Measurements from ENCODE around the gene TWSG1.
"Not testable (repeated sequence)": the region's sequence is repeated elsewhere in the genome, so short reads cannot be mapped to it uniquely, and the experiment has no call there.

The TWSG1 gene

GRCh38 chr18:9428862-9429661 lies 94.5 kb downstream of the TWSG1 start:
- DNase-seq = no peak

DNA sequence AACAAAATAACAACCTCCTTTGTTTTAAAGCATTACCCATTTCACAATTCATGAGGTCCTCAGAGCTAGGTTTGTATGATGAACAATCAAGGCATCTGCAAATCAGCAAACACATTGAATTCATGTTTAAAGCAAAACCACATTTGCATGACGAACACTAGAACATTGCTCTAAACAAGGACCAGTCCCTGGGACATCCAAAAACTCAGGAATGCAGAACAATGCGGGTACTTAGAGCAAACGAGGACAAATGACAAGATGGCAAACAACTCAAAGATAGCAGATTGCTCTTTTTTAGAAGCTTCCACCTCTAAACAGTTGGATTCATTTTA lies 95.1 kb downstream of the TWSG1 start:
- DNase-seq = no peak

GRCh38 chr18:9430315-9430714 lies 95.7 kb downstream of the TWSG1 start:
- not testable (repeated sequence) for DNase-seq

DNA sequence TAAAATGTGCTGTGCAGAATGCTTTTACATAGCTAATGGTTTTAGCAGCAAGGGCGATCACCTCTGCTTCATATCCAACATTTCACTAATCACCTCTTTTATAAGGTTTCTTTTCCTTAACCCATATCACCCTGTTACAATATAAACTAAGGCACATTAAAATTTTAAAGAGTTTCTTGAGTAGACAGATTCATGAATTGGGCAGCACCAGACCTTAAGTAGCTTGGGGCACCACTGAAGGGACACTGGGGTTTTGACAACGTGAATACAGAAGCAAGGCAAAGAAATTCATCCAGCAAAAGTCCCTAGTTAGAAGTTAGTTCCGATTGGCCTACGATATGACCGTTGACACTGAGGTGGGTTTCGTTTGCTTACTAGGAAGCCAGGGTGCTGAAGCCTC lies 96.7 kb downstream of the TWSG1 start:
- no peak for DNase-seq

DNA sequence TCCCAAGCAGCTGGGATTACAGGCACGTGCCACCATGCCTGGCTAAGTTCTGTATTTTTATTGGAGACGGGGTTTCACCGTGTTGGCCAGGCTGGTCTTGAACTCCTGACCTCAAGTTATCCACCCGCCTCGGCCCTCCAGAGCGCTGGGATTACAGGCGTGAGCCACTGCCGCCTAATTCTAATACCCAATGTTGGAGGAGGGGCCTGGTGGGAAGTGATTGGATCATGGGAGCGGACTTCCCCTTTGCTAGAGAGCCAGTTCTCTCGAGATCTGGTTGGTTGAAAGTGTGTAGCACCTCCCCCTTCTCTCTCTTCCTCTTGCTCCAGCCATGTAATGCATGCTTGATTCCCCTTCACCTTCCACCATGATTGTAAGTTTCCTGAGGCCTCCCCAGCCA lies 98.5 kb downstream of the TWSG1 start:
- not testable (repeated sequence) for DNase-seq

GRCh38 chr18:9433671-9434121 lies 99.1 kb downstream of the TWSG1 start:
- no peak for DNase-seq

GRCh38 chr18:9434122-9434701 lies 99.6 kb downstream of the TWSG1 start:
- no peak for DNase-seq

GRCh38 chr18:9435041-9435440 lies 100.5 kb downstream of the TWSG1 start:
- DNase-seq = no peak

DNA sequence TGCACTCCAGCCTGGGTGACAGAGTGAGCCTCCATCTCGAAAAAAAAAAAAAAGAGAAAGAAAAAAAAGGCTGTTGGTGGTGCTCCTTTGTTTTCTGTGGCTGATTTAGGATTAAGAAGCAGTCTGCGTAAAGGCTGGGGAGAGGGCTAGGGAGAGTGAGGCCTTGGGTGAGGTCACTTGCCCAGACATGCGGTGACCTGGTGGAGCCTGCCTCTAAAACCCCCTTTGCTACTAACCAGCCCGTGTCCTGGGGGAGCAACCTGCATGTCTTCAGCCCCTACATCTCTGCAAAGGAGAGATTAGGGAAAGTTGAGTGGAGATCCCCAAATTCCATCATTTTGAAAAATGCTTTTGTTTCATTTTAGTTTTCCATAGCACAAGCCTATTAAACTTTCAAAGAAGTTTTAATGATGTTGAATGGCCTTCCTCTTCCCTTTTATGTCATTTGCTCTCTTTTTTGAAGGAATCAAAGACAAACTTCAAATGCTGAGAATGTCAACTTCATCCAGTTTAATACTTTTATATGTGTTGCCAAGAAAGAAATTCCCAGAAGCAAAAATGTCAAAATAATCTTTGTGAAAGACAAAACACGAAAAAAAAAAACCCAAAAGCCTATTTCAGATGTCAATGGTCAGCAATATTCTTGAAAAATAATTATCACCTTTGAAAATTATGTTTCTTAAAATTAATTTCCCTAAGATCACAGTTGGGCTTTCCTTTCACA lies 101.8 kb downstream of the TWSG1 start:
- DNase-seq = no peak

DNA sequence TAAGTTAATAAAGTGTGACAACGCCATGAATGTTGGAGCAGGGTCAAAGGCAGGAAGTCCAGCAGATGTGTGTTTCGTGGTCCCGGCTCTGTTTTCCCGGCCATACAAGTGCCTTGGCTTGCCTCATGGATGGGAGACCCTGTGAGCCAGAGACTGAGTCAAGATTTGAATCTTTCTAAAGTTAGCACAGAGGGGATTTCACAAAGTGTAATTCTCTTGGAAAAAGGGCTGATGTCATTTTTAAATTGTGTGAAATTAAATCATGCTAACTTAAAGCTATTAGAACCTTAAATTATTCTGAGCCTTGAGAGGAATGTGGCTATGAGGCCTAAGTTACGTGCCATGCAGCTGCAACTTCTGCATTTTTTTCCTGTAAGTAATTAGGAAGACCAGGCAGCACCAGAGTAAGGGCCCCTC lies 102.5 kb downstream of the TWSG1 start:
- DNase-seq = no peak

DNA sequence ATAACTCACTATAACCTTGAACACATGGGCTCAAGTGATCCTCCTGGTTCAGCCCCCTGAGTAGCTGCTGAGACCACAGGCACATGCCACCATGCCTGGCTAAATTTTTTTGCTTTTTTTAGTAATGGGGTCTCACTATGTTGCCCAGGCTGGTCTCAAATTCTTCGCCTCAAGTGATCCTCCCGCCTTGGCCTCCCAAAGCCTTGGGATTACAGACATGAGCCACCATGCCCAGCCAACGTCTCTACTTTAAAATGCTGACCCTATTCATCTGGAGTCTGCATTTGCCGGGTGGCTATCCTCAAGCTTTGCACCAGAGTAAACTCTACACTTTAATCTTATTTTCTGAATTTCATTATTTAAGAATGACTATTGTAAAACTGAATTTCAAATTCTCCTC lies 103.1 kb downstream of the TWSG1 start:
- no peak for DNase-seq

GRCh38 chr18:9441061-9441460 lies 106.5 kb downstream of the TWSG1 start:
- no peak for DNase-seq

GRCh38 chr18:9444549-9444948 lies 110.0 kb downstream of the TWSG1 start:
- no peak for DNase-seq

DNA sequence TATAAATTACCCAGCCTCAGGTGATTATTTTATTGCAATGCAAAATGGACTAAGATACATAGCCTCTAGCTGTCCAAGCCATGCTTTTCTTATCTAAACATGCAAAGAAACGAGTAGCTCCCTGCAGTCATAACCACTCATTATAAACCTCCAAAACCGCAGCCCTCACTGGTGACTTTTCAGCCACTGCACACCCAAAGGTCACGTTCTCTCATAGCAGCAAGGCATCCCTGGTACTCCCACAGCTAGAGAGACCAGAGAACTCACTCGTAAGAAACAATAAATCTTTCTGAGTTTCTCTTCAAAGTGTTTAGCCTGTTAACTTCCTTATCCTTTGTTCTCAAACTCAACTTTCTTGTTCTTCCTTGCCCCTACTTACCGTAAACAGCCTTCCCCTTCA lies 112.3 kb downstream of the TWSG1 start:
- DNase-seq = no peak

- no peak for DNase-seq
Observed at GRCh38 chr18:9447334-9447733, 112.8 kb downstream of the TWSG1 start.

DNA sequence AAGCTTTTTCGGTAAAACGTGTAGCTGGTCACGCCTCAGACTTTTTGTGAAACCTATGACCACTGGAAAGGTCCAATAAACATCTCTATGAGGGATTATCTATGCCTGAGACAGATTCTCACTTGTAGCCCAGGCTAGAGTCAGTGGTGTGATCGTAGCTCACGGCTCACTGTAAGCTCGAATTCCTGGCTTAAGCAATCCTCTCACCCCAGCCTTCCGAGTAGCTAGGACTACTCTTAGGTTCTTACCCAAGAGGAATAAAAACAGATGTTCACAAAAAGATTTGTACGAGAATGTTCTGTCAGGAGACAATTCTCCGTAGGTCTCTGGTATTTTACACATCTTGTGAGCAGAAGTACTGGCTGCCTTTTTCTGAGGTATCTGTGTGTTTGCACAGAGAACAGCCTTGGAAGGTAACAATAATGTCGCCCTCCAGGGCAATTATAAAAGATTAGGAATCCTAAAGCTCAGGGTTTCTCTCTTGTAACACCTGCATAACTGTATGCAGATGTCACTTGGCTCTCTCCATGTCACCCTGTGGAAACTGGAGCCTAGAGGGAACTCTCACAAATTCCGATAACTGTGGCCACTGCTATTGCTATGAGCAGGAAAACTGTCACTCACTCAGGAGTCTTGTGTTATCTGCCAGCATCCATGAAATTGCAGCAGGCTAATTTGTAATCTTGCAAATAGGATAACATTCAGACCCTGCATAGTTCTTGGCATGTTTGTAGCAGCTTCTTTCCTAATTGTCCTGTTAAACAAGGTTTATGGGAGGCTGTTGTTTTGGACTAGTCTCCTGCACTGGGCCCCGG lies 115.2 kb downstream of the TWSG1 start:
- no peak for DNase-seq

DNA sequence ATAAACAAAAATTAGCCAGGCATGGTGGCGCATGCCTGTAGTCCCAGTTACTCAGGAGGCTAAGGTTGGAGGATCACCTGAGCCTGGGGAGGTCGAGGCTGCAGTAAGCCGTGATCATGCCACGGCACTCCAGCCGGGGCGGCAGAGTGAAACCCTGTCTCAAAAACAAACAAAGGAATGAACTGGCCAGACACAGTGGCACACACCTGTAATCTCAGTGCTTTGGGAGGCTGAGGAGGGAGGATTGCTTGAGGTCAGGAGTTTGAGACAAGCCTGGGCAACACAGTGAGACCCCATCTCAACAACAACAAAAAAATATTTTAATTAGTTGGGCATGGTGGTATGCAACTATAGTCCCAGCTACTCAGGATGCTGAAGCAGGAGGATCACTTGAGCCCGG lies 116.3 kb downstream of the TWSG1 start:
- DNase-seq = not testable (repeated sequence)

All from activated CD8-positive, alpha-beta memory T cell treated with anti-CD3 and anti-CD28 coated beads, Interleukin-2, amount 50 U/mL, for 48 hours (primary cell).